Measurements from ENCODE around the gene PLCE1.

The PLCE1 gene

GRCh38 chr10:94008526-94008925 is 14.8 kb downstream of the PLCE1 start:
- H3K4me3 ChIP-seq (ENCODE audit: low read length) = no peak overlapping the region
- H3K27ac ChIP-seq (ENCODE audit: low read length) = no peak overlapping the region
- H3K36me3 ChIP-seq (ENCODE audit: control insufficient read depth, low read depth, low read length) = no peaks in the 10 kb centered on the region
- no peak overlapping the region for H3K9ac ChIP-seq (ENCODE audit: low read length)
- no peaks in the 10 kb centered on the region for H3K4me1 ChIP-seq (ENCODE audit: control insufficient read depth, low read depth, low read length)
- H3K9me3 ChIP-seq (ENCODE audit: control insufficient read depth, low read depth, low read length) = no peaks in the 10 kb centered on the region
- H3K27me3 ChIP-seq (ENCODE audit: control insufficient read depth, insufficient read depth, low read length) = no peaks in the 10 kb centered on the region

GRCh38 chr10:94010116-94010515 is 16.4 kb downstream of the PLCE1 start:
- Histone ChIP-seq H3K4me1 (ENCODE audit: control insufficient read depth, low read depth, low read length) (no peaks in the 10 kb centered on the region), H3K27me3 (ENCODE audit: control insufficient read depth, insufficient read depth, low read length) (no peaks in the 10 kb centered on the region), H3K9me3 (ENCODE audit: control insufficient read depth, low read depth, low read length) (no peaks in the 10 kb centered on the region), H3K4me3 (ENCODE audit: low read length) (no peak overlapping the region), H3K36me3 (ENCODE audit: control insufficient read depth, low read depth, low read length) (no peaks in the 10 kb centered on the region), H3K27ac (ENCODE audit: low read length) (no peak overlapping the region), H3K9ac (ENCODE audit: low read length) (no peak overlapping the region)

GRCh38 chr10:94010886-94011285 is 17.2 kb downstream of the PLCE1 start:
- Histone ChIP-seq H3K4me3 (ENCODE audit: low read length) (no peak overlapping the region), H3K4me1 (ENCODE audit: control insufficient read depth, low read depth, low read length) (no peaks in the 10 kb centered on the region), H3K9me3 (ENCODE audit: control insufficient read depth, low read depth, low read length) (no peaks in the 10 kb centered on the region), H3K9ac (ENCODE audit: low read length) (no peak overlapping the region), H3K36me3 (ENCODE audit: control insufficient read depth, low read depth, low read length) (no peaks in the 10 kb centered on the region), H3K27me3 (ENCODE audit: control insufficient read depth, insufficient read depth, low read length) (no peaks in the 10 kb centered on the region), H3K27ac (ENCODE audit: low read length) (no peak overlapping the region)

GRCh38 chr10:94011296-94011695 is 17.6 kb downstream of the PLCE1 start:
- Histone ChIP-seq H3K36me3 (ENCODE audit: control insufficient read depth, low read depth, low read length) (no peaks in the 10 kb centered on the region), H3K9ac (ENCODE audit: low read length) (no peak overlapping the region), H3K4me3 (ENCODE audit: low read length) (no peak overlapping the region), H3K4me1 (ENCODE audit: control insufficient read depth, low read depth, low read length) (no peaks in the 10 kb centered on the region), H3K27ac (ENCODE audit: low read length) (no peak overlapping the region), H3K27me3 (ENCODE audit: control insufficient read depth, insufficient read depth, low read length) (no peaks in the 10 kb centered on the region), H3K9me3 (ENCODE audit: control insufficient read depth, low read depth, low read length) (no peaks in the 10 kb centered on the region)

- no peak overlapping the region for H3K9ac ChIP-seq (ENCODE audit: low read length)
- no peaks in the 10 kb centered on the region for H3K9me3 ChIP-seq (ENCODE audit: control insufficient read depth, low read depth, low read length)
- no peaks in the 10 kb centered on the region for H3K27me3 ChIP-seq (ENCODE audit: control insufficient read depth, insufficient read depth, low read length)
- no peak overlapping the region for H3K4me3 ChIP-seq (ENCODE audit: low read length)
- peaks cover 8% of the 10 kb centered on the region for H3K4me1 ChIP-seq (ENCODE audit: control insufficient read depth, low read depth, low read length)
- no peak overlapping the region for H3K27ac ChIP-seq (ENCODE audit: low read length)
- H3K36me3 ChIP-seq (ENCODE audit: control insufficient read depth, low read depth, low read length) = no peaks in the 10 kb centered on the region
Measured at GRCh38 chr10:94012834-94013233, 19.1 kb downstream of the PLCE1 start.

GRCh38 chr10:94013331-94013760 is 19.6 kb downstream of the PLCE1 start:
- no peak overlapping the region for H3K4me3 ChIP-seq (ENCODE audit: low read length)
- H3K27ac ChIP-seq (ENCODE audit: low read length) = no peak overlapping the region
- H3K9me3 ChIP-seq (ENCODE audit: control insufficient read depth, low read depth, low read length) = no peaks in the 10 kb centered on the region
- H3K27me3 ChIP-seq (ENCODE audit: control insufficient read depth, insufficient read depth, low read length) = no peaks in the 10 kb centered on the region
- H3K36me3 ChIP-seq (ENCODE audit: control insufficient read depth, low read depth, low read length) = no peaks in the 10 kb centered on the region
- H3K4me1 ChIP-seq (ENCODE audit: control insufficient read depth, low read depth, low read length) = peaks cover 8% of the 10 kb centered on the region
- no peak overlapping the region for H3K9ac ChIP-seq (ENCODE audit: low read length)

- Histone ChIP-seq H3K9ac (ENCODE audit: low read length) (no peak overlapping the region), H3K9me3 (ENCODE audit: control insufficient read depth, low read depth, low read length) (no peaks in the 10 kb centered on the region), H3K4me3 (ENCODE audit: low read length) (no peak overlapping the region), H3K27ac (ENCODE audit: low read length) (no peak overlapping the region), H3K36me3 (ENCODE audit: control insufficient read depth, low read depth, low read length) (no peaks in the 10 kb centered on the region), H3K4me1 (ENCODE audit: control insufficient read depth, low read depth, low read length) (peaks cover 8% of the 10 kb centered on the region), H3K27me3 (ENCODE audit: control insufficient read depth, insufficient read depth, low read length) (no peaks in the 10 kb centered on the region)
Measured at GRCh38 chr10:94014304-94014703, 20.6 kb downstream of the PLCE1 start.

- Histone ChIP-seq H3K4me1 (ENCODE audit: control insufficient read depth, low read depth, low read length) (peaks cover 8% of the 10 kb centered on the region), H3K9ac (ENCODE audit: low read length) (no peak overlapping the region), H3K27me3 (ENCODE audit: control insufficient read depth, insufficient read depth, low read length) (no peaks in the 10 kb centered on the region), H3K27ac (ENCODE audit: low read length) (no peak overlapping the region), H3K36me3 (ENCODE audit: control insufficient read depth, low read depth, low read length) (no peaks in the 10 kb centered on the region), H3K4me3 (ENCODE audit: low read length) (no peak overlapping the region), H3K9me3 (ENCODE audit: control insufficient read depth, low read depth, low read length) (no peaks in the 10 kb centered on the region)
Measured at GRCh38 chr10:94016727-94017714, 23.3 kb downstream of the PLCE1 start.

- Histone ChIP-seq H3K9ac (ENCODE audit: low read length) (no peak overlapping the region), H3K4me1 (ENCODE audit: control insufficient read depth, low read depth, low read length) (peaks cover 8% of the 10 kb centered on the region)
Measured at GRCh38 chr10:94018107-94018506, 24.4 kb downstream of the PLCE1 start.

GRCh38 chr10:94023906-94024305 is 30.2 kb downstream of the PLCE1 start:
- H3K27me3 ChIP-seq (ENCODE audit: control insufficient read depth, insufficient read depth, low read length) = no peaks in the 10 kb centered on the region
- H3K9ac ChIP-seq (ENCODE audit: low read length) = no peak overlapping the region
- no peaks in the 10 kb centered on the region for H3K36me3 ChIP-seq (ENCODE audit: control insufficient read depth, low read depth, low read length)
- H3K27ac ChIP-seq (ENCODE audit: low read length) = no peak overlapping the region
- no peaks in the 10 kb centered on the region for H3K9me3 ChIP-seq (ENCODE audit: control insufficient read depth, low read depth, low read length)
- no peak overlapping the region for H3K4me3 ChIP-seq (ENCODE audit: low read length)
- H3K4me1 ChIP-seq (ENCODE audit: control insufficient read depth, low read depth, low read length) = no peaks in the 10 kb centered on the region

More at GRCh38 chr10:94018107-94018506, 24.4 kb downstream of the PLCE1 start:
- H3K36me3 ChIP-seq (ENCODE audit: control insufficient read depth, low read depth, low read length) = no peaks in the 10 kb centered on the region
- no peaks in the 10 kb centered on the region for H3K9me3 ChIP-seq (ENCODE audit: control insufficient read depth, low read depth, low read length)
- H3K27ac ChIP-seq (ENCODE audit: low read length) = no peak overlapping the region
- no peaks in the 10 kb centered on the region for H3K27me3 ChIP-seq (ENCODE audit: control insufficient read depth, insufficient read depth, low read length)
- H3K4me3 ChIP-seq (ENCODE audit: low read length) = no peak overlapping the region

GRCh38 chr10:94024407-94024806 is 30.7 kb downstream of the PLCE1 start:
- H3K27ac ChIP-seq (ENCODE audit: low read length) = no peak overlapping the region
- H3K9ac ChIP-seq (ENCODE audit: low read length) = no peak overlapping the region
- no peaks in the 10 kb centered on the region for H3K4me1 ChIP-seq (ENCODE audit: control insufficient read depth, low read depth, low read length)
- no peaks in the 10 kb centered on the region for H3K27me3 ChIP-seq (ENCODE audit: control insufficient read depth, insufficient read depth, low read length)
- H3K4me3 ChIP-seq (ENCODE audit: low read length) = no peak overlapping the region
- peaks cover 4% of the 10 kb centered on the region for H3K9me3 ChIP-seq (ENCODE audit: control insufficient read depth, low read depth, low read length)
- no peaks in the 10 kb centered on the region for H3K36me3 ChIP-seq (ENCODE audit: control insufficient read depth, low read depth, low read length)

- Histone ChIP-seq H3K9me3 (ENCODE audit: control insufficient read depth, low read depth, low read length) (peaks cover 18% of the 10 kb centered on the region), H3K36me3 (ENCODE audit: control insufficient read depth, low read depth, low read length) (no peaks in the 10 kb centered on the region), H3K9ac (ENCODE audit: low read length) (no peak overlapping the region), H3K4me3 (ENCODE audit: low read length) (no peak overlapping the region), H3K27me3 (ENCODE audit: control insufficient read depth, insufficient read depth, low read length) (no peaks in the 10 kb centered on the region), H3K27ac (ENCODE audit: low read length) (no peak overlapping the region), H3K4me1 (ENCODE audit: control insufficient read depth, low read depth, low read length) (no peaks in the 10 kb centered on the region)
Measured at GRCh38 chr10:94025806-94026205, 32.1 kb downstream of the PLCE1 start.

Data from iPS-18a (cell line).